T-helper 1 cell treated with Interleukin-12 subunit alpha and Interleukin-12 subunit beta and Interleukin-4 antibody, amounts not matched to agents 30 ng/mL and 1 ng/mL, for 36 hours (primary cell): ENCODE measurements around the gene KRTAP3-2. TPM values are rescaled to one million over a fixed set of nuclear protein-coding genes. Genes with fewer than 3 reads are reported as not detected.
"Not testable (repeated sequence)": the region's sequence is repeated elsewhere in the genome, so short reads cannot be mapped to it uniquely, and the experiment has no call there.

Experiments
- intact Hi-C: fragments of 100-400 bp; cut with micrococcal nuclease; formaldehyde crosslinking; loops from one replicate; pipeline ENCODE4 v1.15.1; 2024
- total RNA-seq: library from RNA; stranded (reverse); gene quantifications from 2 replicates; pipeline ENCODE4 v1.2.3, GENCODE V29; 2022

KRTAP3-2 gene
- total RNA-seq: not detected in 2 replicates

- intact Hi-C loops: not testable (repeated sequence)
Measured at GRCh38 chr17:40999563-40999962, at the start of gene KRTAP3-2. KRTAP3-2 (minus strand) TSS chr17:40999906; CDS start chr17:40999853, 53 bp downstream.

GRCh38 chr17:41049110-41049509, 49.4 kb upstream of the KRTAP3-2 start:
- intact Hi-C loops: no loop called here

GRCh38 chr17:41048441-41048840, 48.7 kb upstream of the KRTAP3-2 start:
- intact Hi-C loops: no loop called here

GRCh38 chr17:41046735-41047465, 47.2 kb upstream of the KRTAP3-2 start, which contains the start of gene KRTAP2-1:
KRTAP2-1 (minus strand) TSS chr17:41047316; CDS start chr17:41047267, 49 bp downstream.
- intact Hi-C loops: not testable (repeated sequence)

- intact Hi-C loops: no loop called here
Measured at GRCh38 chr17:41042953-41043352, 43.2 kb upstream of the KRTAP3-2 start.

- intact Hi-C loops: not testable (repeated sequence)
Measured at GRCh38 chr17:41040783-41041571, 41.3 kb upstream of the KRTAP3-2 start, which contains the start of gene KRTAP1-1. KRTAP1-1 (minus strand) TSS chr17:41041450; CDS start chr17:41041397, 53 bp downstream.

- intact Hi-C loops: no loop called here
Measured at GRCh38 chr17:41037853-41038350, 38.2 kb upstream of the KRTAP3-2 start.

GRCh38 chr17:41034346-41034935, 34.7 kb upstream of the KRTAP3-2 start, which contains the start of gene KRTAP1-3:
KRTAP1-3 (minus strand) TSS chr17:41034874; CDS start chr17:41034821, 53 bp downstream.
- intact Hi-C loops: not testable (repeated sequence)

- intact Hi-C loops: no loop called here
Measured at GRCh38 chr17:41029633-41030245, 30.0 kb upstream of the KRTAP3-2 start, which contains the start of gene KRTAP1-4. KRTAP1-4 (minus strand) TSS chr17:41030195; CDS start chr17:41030078, 117 bp downstream.

GRCh38 chr17:41026715-41027471, 27.2 kb upstream of the KRTAP3-2 start, which contains the start of gene KRTAP1-5:
KRTAP1-5 (minus strand) TSS chr17:41027208; CDS start chr17:41027155, 53 bp downstream.
- intact Hi-C loops: no loop called here

GRCh38 chr17:41024697-41025096, 25.0 kb upstream of the KRTAP3-2 start:
- intact Hi-C loops: no loop called here

- intact Hi-C loops: no loop called here
Measured at GRCh38 chr17:41020336-41020735, 20.6 kb upstream of the KRTAP3-2 start.

GRCh38 chr17:41019415-41019814, 19.7 kb upstream of the KRTAP3-2 start:
- intact Hi-C loops: no loop called here

- intact Hi-C loops: no loop called here
Measured at GRCh38 chr17:41018541-41018940, 18.8 kb upstream of the KRTAP3-2 start.

- intact Hi-C loops: no loop called here
Measured at GRCh38 chr17:41016578-41017215, 17.0 kb upstream of the KRTAP3-2 start.

GRCh38 chr17:41015454-41015853, 15.7 kb upstream of the KRTAP3-2 start:
- intact Hi-C loops: no loop called here

GRCh38 chr17:41013606-41014005, 13.9 kb upstream of the KRTAP3-2 start:
- intact Hi-C loops: no loop called here

- intact Hi-C loops: no loop called here
Measured at GRCh38 chr17:41013181-41013580, 13.5 kb upstream of the KRTAP3-2 start.

- intact Hi-C loops: no loop called here
Measured at GRCh38 chr17:41012326-41013120, 12.8 kb upstream of the KRTAP3-2 start.
